Choroid plexus epithelial cell (primary cell): ENCODE results near the gene ACTL6B.

ENCODE experiments used
- DNase-seq: peaks from one replicate; pipeline ENCODE4 v3.0.0-alpha.2; 2010; ENCODE audit warnings: low read depth
- H3K4me3 ChIP-seq: 2 replicates; pipeline ENCODE4 v1.5.1; 2011; ENCODE audit warnings: low read depth, mild to moderate bottlenecking, control low read depth, low read length, moderate library complexity
- CTCF ChIP-seq: conservative IDR thresholded peaks from 2 replicates; pipeline ENCODE4 v1.5.1; 2011; ENCODE audit warnings: low read depth, mild to moderate bottlenecking, control low read depth, inconsistent platforms, low read length, moderate library complexity

ACTL6B gene

GRCh38 chr7:100686822-100687211 lies 30.6 kb upstream of the ACTL6B start:
- DNase-seq: no peak
- H3K4me3 ChIP-seq: no peak overlapping the region
- TF ChIP-seq CTCF: no peak

- TF ChIP-seq CTCF: no peak
- DNase-seq: no peak
- H3K4me3 ChIP-seq: no peak overlapping the region
Measured at GRCh38 chr7:100686201-100686821, 30.1 kb upstream of the ACTL6B start.

GRCh38 chr7:100685631-100686145 lies 29.4 kb upstream of the ACTL6B start:
- no peak overlapping the region for H3K4me3 ChIP-seq
- DNase-seq: no peak
- TF ChIP-seq CTCF: no peak

- no peak for TF ChIP-seq CTCF
- no peak overlapping the region for H3K4me3 ChIP-seq
- DNase-seq: no peak
Measured at GRCh38 chr7:100685049-100685605, 28.9 kb upstream of the ACTL6B start.

GRCh38 chr7:100684534-100685042 lies 28.3 kb upstream of the ACTL6B start:
- H3K4me3 ChIP-seq: no peak overlapping the region
- TF ChIP-seq CTCF: no peak
- DNase-seq: no peak

GRCh38 chr7:100683659-100684533 lies 27.6 kb upstream of the ACTL6B start:
- TF ChIP-seq CTCF: no peak
- H3K4me3 ChIP-seq: no peak overlapping the region
- no peak for DNase-seq
